OCI-LY3 (cell line): ENCODE measurements around the gene MIPOL1.

Experiments used
- H2AFZ ChIP-seq: fragments of 200-600, 300-600 bp; shearing (Covaris generic); 2 replicates; pipeline ENCODE4 v1.6.0; 2014; ENCODE audit warnings: antibody characterized with exemption, low read depth, low read length
- H3K27ac ChIP-seq: fragments of 200-600, 300-600 bp; sonication (generic); 2 replicates; pipeline ENCODE4 v1.5.1; 2014; ENCODE audit warnings: mild to moderate bottlenecking, low read length, moderate library complexity, mixed read lengths
- H3K27me3 ChIP-seq: fragments of 200-600, 300-600 bp; sonication (generic); 2 replicates; pipeline ENCODE4 v1.6.1; 2014; ENCODE audit warnings: low read depth, low read length, mixed read lengths
- H3K36me3 ChIP-seq: fragments of 200-600, 300-600 bp; sonication (generic); replicated peaks from 2 replicates; pipeline ENCODE3; 2014; ENCODE audit warnings: low read depth, low read length, mixed read lengths
- H3K4me1 ChIP-seq: fragments of 300-600, 200-600 bp; sonication (generic); 2 replicates; pipeline ENCODE4 v1.6.1; 2014; ENCODE audit warnings: low read length, mixed read lengths
- H3K4me2 ChIP-seq: fragments of 200-600, 300-600 bp; sonication (generic); 2 replicates; pipeline ENCODE4 v1.6.1; 2014; ENCODE audit warnings: low read length, mixed read lengths
- H3K4me3 ChIP-seq: fragments of 300-600, 200-600 bp; sonication (generic); 2 replicates; pipeline ENCODE4 v1.5.1; 2014; ENCODE audit warnings: antibody characterized with exemption, mild to moderate bottlenecking, low read length, moderate library complexity
- H3K79me2 ChIP-seq: fragments of 300-600, 200-600 bp; shearing (Covaris generic); 2 replicates; pipeline ENCODE4 v1.6.1; 2014; ENCODE audit warnings: mild to moderate bottlenecking, low read length, mixed read lengths
- H3K9ac ChIP-seq: fragments of 300-600, 200-600 bp; shearing (Covaris generic); 2 replicates; pipeline ENCODE4 v1.6.0; 2014; ENCODE audit warnings: mild to moderate bottlenecking, low read length, moderate library complexity
- H3K9me3 ChIP-seq: fragments of 200-600, 300-600 bp; shearing (Covaris generic); 2 replicates; pipeline ENCODE4 v1.6.1; 2014; ENCODE audit warnings: low read length, mixed read lengths; ENCODE audit not compliant: insufficient read depth
- H4K20me1 ChIP-seq: fragments of 200-600, 300-600 bp; sonication (generic); 2 replicates; pipeline ENCODE4 v1.6.1; 2016; ENCODE audit warnings: low read length, mixed read lengths; ENCODE audit not compliant: insufficient read depth
- CTCF ChIP-seq: fragments of 200-600, 300-600 bp; sonication (generic); IDR thresholded peaks from 2 replicates; pipeline ENCODE4 v1.5.1; 2014; ENCODE audit warnings: antibody characterized with exemption, low read length, low read depth
- EZH2phosphoT487 ChIP-seq: fragments of 200-600 bp; shearing (Covaris generic); IDR thresholded peaks from 2 replicates; pipeline ENCODE4 v1.6.1; 2018; ENCODE audit warnings: antibody characterized with exemption, mixed run types, low read depth

MIPOL1 gene

GRCh38 chr14:37597538-37597913 lies 399.8 kb downstream of the MIPOL1 start:
- H2AFZ ChIP-seq, result no peak overlapping the region
- no peaks in the 10 kb centered on the region for H3K79me2 ChIP-seq

GRCh38 chr14:37597914-37598746 lies 400.4 kb downstream of the MIPOL1 start:
- TF ChIP-seq CTCF, result no peak
- no peak for TF ChIP-seq EZH2phosphoT487
- H3K9me3 ChIP-seq, result no peaks in the 10 kb centered on the region
- H2AFZ ChIP-seq, result no peak overlapping the region
- no peak overlapping the region for H3K9ac ChIP-seq
- H3K4me2 ChIP-seq, result no peak overlapping the region
- no peak overlapping the region for H3K4me3 ChIP-seq
- H3K27me3 ChIP-seq, result no peaks in the 10 kb centered on the region
- no peaks in the 10 kb centered on the region for H4K20me1 ChIP-seq
- H3K27ac ChIP-seq, result no peak overlapping the region
- H3K79me2 ChIP-seq, result no peaks in the 10 kb centered on the region
- H3K36me3 ChIP-seq, result no peaks in the 10 kb centered on the region
- no peaks in the 10 kb centered on the region for H3K4me1 ChIP-seq

More at GRCh38 chr14:37597538-37597913, 399.8 kb downstream of the MIPOL1 start:
- no peak overlapping the region for H3K9ac ChIP-seq
- no peaks in the 10 kb centered on the region for H3K27me3 ChIP-seq
- no peak overlapping the region for H3K4me2 ChIP-seq
- no peaks in the 10 kb centered on the region for H3K4me1 ChIP-seq
- H3K9me3 ChIP-seq, result no peaks in the 10 kb centered on the region
- H3K36me3 ChIP-seq, result no peaks in the 10 kb centered on the region
- no peak overlapping the region for H3K4me3 ChIP-seq
- H3K27ac ChIP-seq, result no peak overlapping the region
- H4K20me1 ChIP-seq, result no peaks in the 10 kb centered on the region
- TF ChIP-seq EZH2phosphoT487 (no peak), CTCF (no peak)

GRCh38 chr14:37598747-37599506 lies 401.2 kb downstream of the MIPOL1 start:
- Histone ChIP-seq H3K79me2 (no peaks in the 10 kb centered on the region), H2AFZ (no peak overlapping the region), H3K9ac (no peak overlapping the region), H3K4me1 (no peaks in the 10 kb centered on the region), H3K27ac (no peak overlapping the region), H3K36me3 (no peaks in the 10 kb centered on the region), H4K20me1 (no peaks in the 10 kb centered on the region), H3K27me3 (no peaks in the 10 kb centered on the region), H3K9me3 (no peaks in the 10 kb centered on the region), H3K4me2 (no peak overlapping the region), H3K4me3 (no peak overlapping the region)
- TF ChIP-seq EZH2phosphoT487 (no peak), CTCF (no peak)
